GM19351 (cell line): ENCODE measurements around the gene AMFR.

Experiments
- ATAC-seq: cut with Tn5 transposase; IDR thresholded peaks from one replicate; pipeline ENCODE4 v1.9.1; 2021; ENCODE audit warnings: mild to moderate bottlenecking, moderate library complexity; ENCODE audit not compliant: unreplicated experiment

AMFR gene

DNA sequence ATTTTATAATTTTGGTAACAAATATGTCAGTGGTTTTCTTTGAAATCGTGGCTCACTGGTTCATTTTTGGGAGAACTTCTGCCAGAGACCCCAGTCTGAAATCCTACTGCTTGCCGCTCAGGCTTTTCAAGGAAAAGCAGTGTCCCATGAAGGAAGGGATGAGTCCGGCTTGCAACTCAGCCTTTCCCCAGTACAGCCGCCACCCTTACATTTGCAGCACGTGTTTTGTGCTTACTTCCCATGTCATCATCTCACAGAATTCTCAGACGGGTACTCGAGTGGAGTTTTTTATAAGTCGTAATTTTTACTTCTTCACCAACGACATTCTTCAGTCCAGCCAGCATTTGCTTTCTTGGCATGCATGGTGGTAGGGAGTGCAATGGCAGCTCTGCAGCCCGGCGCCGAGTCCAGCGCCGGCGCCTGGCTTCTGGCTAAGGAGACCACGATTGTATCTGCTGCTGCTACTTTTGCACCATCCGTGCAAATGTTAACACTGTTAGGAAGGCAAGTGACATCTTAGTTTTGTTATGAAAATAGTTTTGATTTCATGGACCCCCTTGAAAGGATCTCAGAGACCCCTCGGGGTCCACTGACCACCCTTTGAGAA, 111.0 kb downstream of the AMFR start:
- no peak for ATAC-seq

GRCh38 chr16:56312556-56312955, 112.8 kb downstream of the AMFR start:
- no peak for ATAC-seq

- no peak for ATAC-seq
Observed at GRCh38 chr16:56312028-56312300, 113.4 kb downstream of the AMFR start.
